Ammon's horn (tissue), 1 donor: ENCODE measurements around the gene PEX14.
A peak's percentile ranks its signal among the peaks of the same experiment; 100 is the strongest.

Source experiments
- DNase-seq: peaks from one replicate; pipeline ENCODE4 v3.0.0-alpha.2; 2016; ENCODE audit warnings: low spot score

The PEX14 gene

GRCh38 chr1:10596780-10597179 lies 122.0 kb downstream of the PEX14 start:
- DNase-seq, result no peak

- no peak for DNase-seq
Measured at GRCh38 chr1:10597492-10598388, 123.0 kb downstream of the PEX14 start.

DNA sequence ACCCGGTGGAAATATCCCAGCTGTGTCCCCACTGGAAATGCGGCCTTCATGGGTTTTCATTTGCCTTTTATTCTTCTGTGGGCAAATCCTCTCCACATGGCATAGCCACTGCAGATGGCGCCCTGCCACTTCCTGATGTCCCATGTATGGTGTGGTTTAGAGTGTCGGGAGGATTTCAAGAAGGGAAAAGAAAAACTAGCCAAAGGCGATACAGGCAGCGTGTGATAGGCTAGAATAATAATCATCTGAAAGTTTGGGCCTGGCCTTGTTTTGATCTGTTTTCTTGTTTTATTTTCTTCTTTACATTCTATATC lies 123.6 kb downstream of the PEX14 start:
- peak; percentile 52 for DNase-seq

DNA sequence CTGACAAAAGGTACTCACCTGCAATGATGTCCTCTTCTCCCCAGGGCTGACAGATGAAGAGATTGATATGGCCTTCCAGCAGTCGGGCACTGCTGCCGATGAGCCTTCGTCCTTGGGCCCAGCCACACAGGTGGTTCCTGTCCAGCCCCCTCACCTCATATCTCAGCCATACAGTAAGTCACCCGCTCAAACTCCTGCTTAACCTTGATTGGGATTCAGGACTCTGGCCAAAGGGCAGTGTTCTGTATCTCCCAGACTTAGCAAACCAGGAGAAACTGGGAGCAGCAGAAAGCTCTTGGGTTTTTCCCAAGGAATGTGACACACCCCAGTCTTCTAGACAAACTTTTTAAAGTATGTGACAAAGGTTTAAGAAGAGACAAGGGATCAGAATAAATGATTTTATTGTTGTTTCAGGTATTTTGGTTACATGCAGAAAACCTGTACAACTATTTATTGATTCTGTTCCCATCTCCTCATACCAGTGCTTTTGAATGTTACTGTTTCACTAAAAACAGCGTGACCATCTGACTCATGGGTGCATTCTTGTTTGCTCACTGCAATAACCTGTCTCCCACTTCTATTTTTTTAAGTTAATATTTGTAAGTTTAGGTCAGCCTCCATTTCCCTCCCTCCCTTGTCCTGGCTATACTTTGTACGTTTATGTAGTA lies 124.6 kb downstream of the PEX14 start:
- no peak for DNase-seq

DNA sequence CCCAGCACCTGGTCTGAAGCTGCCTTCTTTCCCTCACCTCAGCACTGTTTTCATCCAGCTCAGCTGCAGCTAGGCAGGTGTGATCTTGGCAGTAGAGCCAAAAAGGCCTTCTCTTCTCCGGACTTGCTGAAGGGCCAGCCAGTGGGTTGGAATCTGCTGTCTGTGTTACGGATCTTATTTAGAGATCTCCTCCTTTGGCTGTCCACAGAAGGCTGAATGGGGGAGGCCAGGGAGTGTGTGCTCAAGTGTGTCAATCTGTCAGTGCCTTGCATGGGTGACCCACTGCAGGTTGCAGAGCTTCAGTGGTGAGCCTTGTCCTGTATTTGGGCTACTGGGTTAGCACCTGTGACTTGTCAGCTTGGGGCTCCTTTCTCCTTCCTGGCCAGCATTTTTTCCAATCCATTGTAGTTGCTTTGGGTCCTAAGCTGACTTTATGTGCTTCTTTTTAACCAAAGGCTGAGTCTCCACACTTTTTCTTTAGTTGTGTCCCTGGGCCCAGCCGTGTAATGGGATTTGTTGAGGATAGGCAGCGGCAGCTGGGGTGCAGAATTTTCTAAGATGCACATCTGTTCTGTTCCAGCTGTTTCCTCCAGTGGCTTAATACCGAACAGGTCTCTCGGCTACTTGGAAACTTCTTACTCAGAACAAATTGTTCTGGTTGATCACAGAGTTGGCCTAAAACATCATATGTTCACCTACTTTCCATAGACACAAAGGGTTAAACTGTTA lies 126.8 kb downstream of the PEX14 start:
- no peak for DNase-seq

DNA sequence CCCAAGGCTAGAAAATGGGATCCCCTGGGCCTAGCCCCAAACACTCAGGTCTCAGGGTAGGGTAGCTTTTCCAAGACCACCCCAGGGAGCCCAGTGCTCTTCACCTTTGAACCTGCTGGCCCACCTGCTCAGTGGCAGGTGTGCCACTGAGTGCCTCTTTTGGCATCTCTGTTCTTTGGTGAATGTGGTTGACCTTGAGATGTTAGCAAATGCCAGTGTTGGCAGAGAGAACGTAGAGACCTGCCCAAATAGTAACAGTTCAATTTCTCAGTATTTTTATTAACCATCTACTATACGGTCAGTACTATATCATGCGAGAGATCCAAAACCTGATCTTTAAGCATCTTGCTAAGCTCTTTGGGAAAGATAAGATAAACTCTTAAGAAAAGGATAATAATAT lies 128.2 kb downstream of the PEX14 start:
- DNase-seq, result no peak

DNA sequence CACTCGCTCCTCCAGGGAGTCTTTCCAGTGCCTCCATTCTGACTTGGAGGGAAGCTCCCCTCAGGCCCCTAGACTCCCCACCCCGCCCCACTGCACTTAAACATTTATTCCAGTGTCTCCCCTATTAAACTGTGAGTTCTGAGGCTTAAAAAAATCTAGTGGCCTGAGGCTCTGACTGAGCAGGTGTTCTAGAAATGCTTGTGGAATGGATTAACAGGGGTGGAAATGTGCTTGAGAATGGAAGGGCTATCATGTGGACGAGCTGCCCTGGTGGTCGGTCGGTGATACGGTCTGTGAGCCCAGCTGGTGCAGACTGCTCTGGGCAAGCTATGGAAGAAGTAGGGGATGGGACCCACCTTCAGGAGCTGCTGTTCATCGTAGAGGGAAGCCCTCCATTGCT lies 130.2 kb downstream of the PEX14 start:
- no peak for DNase-seq

GRCh38 chr1:10606064-10606463 lies 131.3 kb downstream of the PEX14 start:
- DNase-seq, result no peak

DNA sequence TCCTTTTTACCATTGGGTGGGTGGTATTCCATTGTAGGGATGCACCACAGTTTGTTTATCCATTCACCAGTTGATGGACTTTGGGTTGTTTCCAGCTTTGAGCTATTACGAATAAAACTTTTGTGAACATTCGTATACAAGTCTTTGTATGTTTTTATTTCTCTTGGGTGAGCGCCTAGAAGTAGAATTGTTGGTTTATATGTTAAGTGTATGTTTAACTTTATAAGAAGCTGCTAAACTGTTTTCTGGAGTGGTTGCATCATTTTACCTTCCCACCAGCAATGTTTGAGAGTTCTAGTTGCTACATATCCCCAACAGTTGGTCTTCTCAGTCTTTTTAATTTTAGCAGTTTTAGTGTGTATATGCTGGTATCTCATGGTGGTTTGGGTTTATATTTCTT lies 132.5 kb downstream of the PEX14 start:
- DNase-seq, result no peak

DNA sequence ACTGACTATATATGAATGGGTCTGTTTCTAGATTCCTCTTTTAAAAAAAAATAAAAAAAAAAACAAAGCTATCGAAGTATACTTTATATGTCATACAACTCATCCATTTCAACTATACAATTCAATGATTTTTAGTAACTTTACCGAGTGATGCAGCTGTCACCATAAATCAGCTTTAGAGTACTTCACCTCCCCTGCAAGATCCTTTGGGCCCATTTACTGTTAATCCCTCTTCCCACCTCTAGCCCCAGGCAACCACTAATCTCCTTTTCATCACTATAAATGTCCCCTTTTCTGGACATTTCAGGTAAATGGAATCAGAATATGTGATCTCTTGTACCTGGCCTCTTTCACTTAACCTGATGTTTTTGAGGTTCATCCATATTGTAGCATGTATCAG lies 133.9 kb downstream of the PEX14 start:
- no peak for DNase-seq

DNA sequence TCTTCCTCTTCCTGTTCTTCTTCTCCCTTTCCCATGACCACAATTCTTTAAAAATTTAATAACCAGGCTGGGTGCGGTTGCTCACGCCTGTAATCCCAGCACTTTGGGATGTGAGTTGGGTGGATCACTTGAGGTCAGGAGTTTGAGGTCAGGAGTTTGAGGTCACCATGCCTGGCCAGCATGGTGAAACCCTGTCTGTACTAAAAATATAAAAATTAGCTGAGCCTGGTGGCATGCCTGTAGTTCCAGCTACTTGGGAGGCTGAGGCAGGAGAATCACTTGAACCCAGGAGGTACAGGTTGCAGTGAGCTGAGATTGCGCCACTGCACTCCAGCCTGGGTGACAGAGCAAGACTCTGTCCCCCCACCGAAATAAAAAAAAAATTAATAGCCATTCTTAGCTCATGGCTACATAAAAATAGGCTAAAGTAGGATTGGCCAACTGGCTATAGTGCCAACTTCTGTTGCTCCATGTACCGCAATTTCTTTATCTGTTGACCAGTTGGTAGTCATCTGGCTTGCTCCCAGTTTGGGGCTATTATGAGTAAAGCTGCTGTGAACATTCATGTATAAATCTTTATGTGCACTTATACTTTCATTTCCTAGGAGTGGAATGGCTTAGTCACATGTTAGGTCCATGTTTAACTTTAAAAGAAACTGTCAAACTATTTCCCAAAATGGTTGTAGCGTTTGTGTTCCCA lies 136.3 kb downstream of the PEX14 start:
- DNase-seq, result no peak

- no peak for DNase-seq
Measured at GRCh38 chr1:10612436-10613160, 137.8 kb downstream of the PEX14 start.

DNA sequence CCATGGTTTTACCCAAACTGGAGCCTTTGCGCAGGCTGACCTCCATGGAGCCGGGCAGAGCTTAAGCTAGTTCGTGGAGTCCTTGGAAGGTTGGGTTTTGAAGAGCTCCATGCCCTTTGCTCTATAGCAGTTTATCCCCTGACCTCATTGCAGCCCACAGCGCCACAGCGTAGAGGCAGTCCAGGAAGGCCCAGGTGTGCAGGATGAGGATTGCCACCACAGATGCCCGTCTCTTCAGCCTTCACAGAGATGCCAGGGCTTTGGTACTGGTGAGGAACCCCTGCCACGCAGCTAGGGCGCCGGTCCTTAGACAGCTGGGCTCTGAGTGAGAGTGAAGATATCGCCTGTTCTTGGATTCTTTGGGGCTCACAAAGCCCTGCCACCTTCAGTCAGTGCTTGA lies 138.6 kb downstream of the PEX14 start:
- no peak for DNase-seq

- no peak for DNase-seq
Measured at GRCh38 chr1:10613861-10614260, 139.1 kb downstream of the PEX14 start.

- no peak for DNase-seq
Measured at GRCh38 chr1:10614377-10615225, 139.9 kb downstream of the PEX14 start.

GRCh38 chr1:10615332-10615731 lies 140.6 kb downstream of the PEX14 start:
- DNase-seq, result peak; percentile 79

- DNase-seq, result no peak
Measured at GRCh38 chr1:10615932-10616671, 141.4 kb downstream of the PEX14 start.

- DNase-seq, result no peak
Measured at GRCh38 chr1:10616696-10617095, 141.9 kb downstream of the PEX14 start.

DNA sequence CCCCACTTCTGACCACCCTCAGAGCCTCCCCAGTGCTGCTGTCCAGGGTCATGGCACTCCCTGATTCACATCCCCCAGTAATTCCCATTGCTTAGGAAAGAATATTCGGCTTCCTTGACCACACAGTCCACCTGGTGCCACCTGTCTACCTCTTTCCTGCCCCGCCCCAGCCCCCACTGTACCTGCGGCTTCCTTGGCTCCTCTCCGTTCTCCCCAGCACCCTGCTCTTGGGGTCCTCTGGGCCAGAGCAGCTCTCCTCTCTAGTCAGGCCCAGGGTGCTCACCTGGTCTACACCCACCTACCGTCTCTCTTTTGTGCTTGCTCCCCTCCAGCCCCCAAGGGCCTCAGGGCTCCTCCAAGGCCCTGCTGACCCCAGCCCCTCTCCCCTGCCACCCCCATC lies 142.6 kb downstream of the PEX14 start:
- no peak for DNase-seq
